GM10266 (cell line): ENCODE data around the gene EMILIN2.

ENCODE experiments used
- DNase-seq: peaks from one replicate; pipeline ENCODE4 v3.0.0; 2012; ENCODE audit errors: extremely low spot score
- CTCF ChIP-seq: IDR thresholded peaks from 2 replicates; pipeline ENCODE4 v1.5.1; 2012; ENCODE audit warnings: mild to moderate bottlenecking, low read depth; ENCODE audit not compliant: control insufficient read depth, insufficient read depth; ENCODE audit errors: missing control alignments

EMILIN2 gene

GRCh38 chr18:2908946-2909335 lies 62.1 kb downstream of the EMILIN2 start:
- TF ChIP-seq CTCF: no peak

GRCh38 chr18:2909431-2910140 lies 62.8 kb downstream of the EMILIN2 start:
- no peak for TF ChIP-seq CTCF
- DNase-seq: no peak

More at GRCh38 chr18:2908946-2909335, 62.1 kb downstream of the EMILIN2 start:
- DNase-seq: no peak

GRCh38 chr18:2910261-2910660 lies 63.5 kb downstream of the EMILIN2 start:
- no peak for DNase-seq
- TF ChIP-seq CTCF: no peak

GRCh38 chr18:2910751-2911425 lies 64.1 kb downstream of the EMILIN2 start:
- DNase-seq: no peak
- TF ChIP-seq CTCF: no peak

GRCh38 chr18:2911533-2911932 lies 64.7 kb downstream of the EMILIN2 start:
- TF ChIP-seq CTCF: no peak
- no peak for DNase-seq

- DNase-seq: no peak
- no peak for TF ChIP-seq CTCF
Measured at GRCh38 chr18:2912357-2913299, 65.8 kb downstream of the EMILIN2 start.
